Activated T-helper 1 cell treated with anti-CD3 and anti-CD28 coated beads, Interleukin-2, amount 50 U/mL, for 16 hours (primary cell): ENCODE results near the gene GPC6.

ENCODE experiments used
- DNase-seq, 2 donors: peaks; one replicate each; pipeline ENCODE4 v3.0.0-alpha.2; 2020; ENCODE audit warnings: low read depth in 1 of 2, low spot score in 1 of 2

The GPC6 gene

DNA sequence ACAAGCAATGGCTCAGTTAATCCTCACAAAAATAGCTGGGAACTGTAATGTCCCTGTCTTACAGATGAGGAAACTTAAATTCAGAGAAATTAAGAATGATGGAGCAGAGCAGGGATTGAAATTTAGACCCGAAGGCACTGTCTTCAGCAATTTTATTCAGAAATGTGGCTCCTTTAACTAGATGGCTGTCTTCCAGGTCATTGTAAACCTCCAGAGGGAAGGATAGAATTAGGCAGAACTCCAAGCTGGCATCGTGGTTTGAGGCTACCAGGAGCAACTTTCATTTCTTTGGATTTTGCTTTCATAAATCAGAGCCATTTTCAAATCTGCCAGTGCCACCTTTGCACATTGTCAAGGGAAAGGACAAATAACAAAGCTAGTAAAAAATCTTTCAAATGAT, 913.9 kb downstream of the GPC6 start:
- no peak for DNase-seq

DNA sequence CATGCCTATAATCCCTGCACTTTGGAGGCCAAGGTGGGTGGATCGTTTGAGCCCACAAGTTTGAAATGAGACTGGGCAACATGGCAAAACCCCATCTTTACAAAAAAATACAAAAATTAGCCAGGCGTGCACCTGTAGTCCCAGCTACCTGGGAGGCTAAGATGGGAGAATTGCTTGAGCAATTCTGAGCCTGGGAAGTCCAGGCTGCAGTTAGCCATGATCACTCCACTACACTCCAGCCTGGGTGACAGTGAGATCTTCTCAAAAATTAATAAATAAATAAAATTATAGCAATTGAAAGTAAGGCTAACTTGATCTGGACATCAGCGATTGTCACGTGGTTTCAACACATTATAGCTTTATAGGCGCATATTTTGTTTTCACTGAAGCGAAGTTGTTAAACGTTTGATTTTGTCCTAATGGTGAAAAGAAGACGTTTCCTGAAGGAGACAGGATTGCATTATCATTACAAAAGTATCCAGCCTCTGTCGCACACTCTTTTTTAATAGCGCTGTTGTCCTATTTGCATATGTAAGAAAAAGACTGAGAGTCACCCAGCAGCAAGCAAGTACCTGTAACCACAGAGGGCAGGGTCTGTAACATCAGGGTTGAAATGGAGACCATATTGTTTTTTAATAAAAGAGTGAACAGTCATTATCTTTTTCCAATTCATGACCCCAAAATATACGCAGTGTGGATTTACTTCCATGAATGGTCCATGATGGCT, 917.2 kb downstream of the GPC6 start:
- no peak for DNase-seq

DNA sequence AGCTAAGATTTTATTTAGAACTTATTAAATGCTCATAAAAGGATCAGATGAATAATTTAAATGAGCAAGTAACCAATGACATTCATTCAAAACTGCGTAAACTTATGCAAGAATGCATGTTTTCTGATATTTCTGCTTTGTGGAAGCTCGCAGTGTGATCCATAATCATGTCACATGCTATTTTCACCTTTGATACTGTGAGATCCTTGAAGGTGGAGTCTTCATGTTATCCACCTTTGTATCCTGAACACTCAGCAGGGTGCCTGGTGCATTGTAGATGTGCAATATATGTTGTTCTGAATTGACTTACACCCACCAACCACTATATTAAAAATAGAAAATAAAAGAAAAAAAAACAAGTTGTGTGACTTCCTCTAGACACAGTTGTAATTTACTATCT, 919.4 kb downstream of the GPC6 start:
- no peak for DNase-seq

DNA sequence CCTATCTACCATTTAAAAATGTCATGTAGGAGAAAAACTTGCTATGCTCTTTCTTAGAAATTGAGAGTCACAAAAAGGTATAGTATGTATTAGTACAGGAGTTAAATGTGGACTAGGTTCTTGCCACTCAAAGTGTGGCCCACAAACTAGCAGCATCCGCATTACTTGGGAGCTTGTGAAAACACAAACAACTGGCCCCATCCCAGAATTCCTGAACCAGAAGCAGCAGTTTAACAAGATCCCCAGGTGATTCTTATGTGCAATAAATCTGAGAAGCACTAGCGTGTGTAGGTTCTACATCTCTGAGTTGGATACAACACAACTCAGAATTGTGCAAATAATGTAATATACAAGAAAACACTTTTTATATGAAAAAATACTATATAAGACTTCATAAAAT, 927.0 kb downstream of the GPC6 start:
- DNase-seq = no peak

DNA sequence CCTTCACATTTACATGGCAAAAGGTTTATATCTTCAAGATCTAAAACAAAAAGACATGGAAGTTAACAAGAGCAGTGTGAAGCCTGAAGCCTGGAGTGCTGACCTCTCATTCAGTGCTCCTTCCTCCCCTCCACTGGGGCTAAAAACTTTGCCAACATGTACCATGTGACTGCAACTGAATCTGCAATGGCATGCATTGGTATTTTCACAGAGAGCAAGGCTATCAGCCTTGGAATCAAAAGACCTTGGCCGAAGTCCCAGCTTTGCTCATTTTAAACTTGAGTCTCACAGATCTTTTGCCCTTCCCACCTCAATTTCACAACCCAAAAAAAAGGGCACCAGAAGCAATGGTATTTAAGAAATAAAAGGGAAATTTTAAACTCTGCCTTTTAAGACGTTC, 927.8 kb downstream of the GPC6 start:
- DNase-seq = no peak

DNA sequence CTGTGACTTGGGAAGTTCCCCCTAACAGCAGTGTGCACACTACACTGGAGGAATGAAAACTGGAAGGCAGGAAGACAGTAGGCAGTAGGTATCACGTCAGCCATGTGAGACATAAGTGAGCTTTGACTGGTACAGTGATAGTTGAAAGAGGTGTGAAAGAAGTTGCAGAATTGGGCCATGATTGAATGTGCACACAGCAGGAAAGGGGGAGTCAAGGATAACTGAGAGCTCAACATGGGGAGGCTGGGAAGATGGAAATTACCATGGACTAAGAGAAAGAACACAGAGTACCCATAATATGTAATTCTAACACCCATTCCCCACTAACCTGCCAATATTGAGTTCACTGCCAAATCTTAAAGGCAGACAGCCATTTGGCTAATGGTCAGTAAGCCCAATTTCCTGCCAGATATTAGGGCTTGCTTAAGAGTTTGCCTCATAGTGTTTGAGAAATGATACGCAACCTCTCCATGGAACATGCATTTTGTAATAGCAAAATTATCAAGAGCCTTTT, 931.2 kb downstream of the GPC6 start:
- no peak for DNase-seq

DNA sequence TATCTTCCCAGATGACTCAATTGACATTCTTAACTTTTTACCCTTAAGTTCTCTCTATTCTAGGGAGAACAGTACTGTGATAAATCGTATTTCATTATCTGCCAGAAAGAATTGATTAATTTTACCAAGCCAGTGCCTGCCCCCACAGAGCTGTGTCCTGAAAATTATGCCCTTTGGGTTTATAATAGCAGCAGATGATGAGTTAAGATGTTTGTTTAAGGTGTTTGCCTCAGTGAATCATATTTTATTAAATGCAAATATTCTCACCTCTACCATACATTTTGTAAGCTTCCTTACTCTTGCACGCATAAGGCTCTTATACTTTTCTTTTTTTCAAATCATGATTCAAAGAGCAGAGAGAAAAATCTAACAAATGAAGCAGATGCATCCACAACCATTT, 934.3 kb downstream of the GPC6 start:
- no peak for DNase-seq

DNA sequence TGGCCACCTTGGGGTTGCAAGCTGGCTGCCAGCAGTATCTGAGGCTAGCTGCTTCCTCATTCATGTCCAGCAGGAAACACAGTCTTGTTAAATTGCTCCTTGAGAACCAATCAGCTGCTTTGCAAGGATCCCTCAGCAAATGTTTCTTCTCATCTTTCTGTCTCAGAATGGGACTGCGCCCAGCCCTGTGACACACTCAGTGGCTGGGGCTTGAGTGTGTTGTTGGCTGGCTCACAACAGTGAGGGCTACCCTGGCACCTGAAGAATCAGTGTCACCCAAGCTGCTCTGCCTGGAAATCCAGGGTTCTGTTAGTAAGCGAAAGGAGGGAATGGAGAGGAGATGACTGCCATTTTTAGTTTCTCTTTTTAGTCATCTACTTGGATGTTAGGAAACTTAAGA, 935.7 kb downstream of the GPC6 start:
- DNase-seq = no peak

DNA sequence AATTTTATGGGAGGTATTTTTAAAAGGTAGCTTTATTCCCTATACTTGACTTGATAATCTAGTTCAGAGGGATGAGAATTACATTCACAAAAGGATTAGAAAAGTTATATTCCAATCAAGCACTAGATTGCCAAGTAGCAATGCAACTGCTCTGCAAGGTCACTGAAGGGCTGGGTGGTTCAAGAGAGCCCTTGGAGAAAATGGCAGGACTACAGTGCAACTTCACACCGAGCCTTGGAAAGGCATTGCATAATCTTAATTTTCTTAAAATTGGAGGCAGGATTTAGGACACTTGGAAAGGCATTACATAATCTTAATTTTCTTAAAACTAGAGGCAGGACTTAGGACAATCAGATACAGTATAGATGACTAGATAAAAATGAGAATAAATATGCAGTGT, 936.9 kb downstream of the GPC6 start:
- no peak for DNase-seq

DNA sequence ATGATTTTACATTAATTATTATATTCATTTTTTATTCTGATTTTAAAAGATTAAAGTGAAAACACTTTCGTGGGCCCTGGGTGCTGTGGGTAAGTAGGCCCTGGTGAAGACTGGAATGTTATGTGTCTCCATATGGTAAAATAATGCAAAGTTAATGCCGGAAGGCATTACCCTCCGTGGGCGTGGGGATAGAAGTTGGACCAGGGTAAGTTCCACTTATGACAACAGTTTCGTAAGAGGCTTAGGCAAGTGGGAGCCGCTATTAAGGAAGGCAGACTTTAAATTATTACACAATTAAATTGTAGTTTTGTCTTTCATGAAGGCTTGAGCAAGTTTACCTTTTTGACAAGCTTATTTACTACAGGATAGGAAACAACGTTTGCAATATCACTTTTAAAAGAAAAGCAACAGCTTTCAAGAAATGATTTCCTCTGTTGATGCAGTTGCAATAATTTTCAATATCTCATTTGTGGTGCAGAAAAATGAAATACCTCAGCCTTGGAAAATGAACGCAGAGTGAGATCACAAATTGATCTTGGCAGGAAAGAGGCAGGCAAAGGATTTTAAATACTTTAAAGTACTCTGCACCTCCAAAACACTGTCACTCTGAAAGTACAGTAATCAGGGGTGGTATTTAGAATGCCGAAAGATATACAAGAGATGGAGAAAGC, 942.3 kb downstream of the GPC6 start:
- no peak for DNase-seq

DNA sequence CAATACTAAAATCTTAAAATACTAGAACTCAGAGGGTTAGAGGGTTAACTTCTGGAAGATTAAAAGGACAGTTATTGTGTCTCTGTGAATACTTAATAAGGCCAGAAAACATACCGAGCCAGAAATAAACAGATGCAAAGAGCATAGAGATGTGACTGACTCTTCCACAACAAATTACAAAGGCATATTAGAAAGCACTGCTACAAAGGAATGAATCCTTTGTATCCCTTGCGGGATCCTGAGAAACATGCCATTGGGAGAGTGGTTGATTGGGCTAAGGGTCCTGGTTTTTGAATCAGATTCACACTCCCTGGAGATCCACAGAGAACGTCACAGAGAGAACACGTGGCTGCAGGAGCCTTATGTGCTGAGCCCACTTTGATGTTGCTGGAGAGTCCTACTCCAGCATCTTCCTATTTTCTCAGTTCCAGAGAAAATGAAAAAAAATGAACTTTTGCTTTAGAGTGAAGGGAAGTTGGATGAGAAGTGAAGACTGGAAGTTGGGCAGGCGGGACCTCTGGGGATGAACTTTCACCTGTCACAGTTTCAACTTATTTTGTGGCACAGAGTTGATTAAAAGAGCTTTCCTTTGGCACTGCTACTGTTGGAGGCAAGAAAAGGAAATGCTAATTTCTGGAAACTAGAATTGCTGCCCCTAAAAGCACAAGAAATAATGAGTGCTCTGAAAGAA, 943.0 kb downstream of the GPC6 start:
- no peak for DNase-seq

DNA sequence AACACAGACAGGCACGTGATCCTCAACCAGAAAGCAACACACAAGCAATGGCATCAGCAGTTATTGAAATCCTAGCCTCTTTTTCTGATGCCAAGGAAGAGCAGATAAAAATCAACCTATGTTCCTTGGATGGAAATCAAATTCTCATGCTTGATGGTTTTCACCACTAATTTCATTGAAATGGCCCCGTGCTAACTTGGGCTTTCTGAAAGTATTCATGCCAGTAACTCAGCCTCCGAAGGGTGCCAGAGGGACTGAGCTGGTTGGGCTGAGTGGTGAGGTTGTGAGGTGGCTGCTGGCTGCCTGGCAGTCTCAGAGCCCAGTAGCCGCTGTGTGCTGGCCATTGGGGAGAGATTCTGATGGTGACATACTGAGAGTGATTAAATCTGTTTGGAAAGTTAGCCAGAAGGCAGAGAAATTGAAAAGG, 943.6 kb downstream of the GPC6 start:
- no peak for DNase-seq

DNA sequence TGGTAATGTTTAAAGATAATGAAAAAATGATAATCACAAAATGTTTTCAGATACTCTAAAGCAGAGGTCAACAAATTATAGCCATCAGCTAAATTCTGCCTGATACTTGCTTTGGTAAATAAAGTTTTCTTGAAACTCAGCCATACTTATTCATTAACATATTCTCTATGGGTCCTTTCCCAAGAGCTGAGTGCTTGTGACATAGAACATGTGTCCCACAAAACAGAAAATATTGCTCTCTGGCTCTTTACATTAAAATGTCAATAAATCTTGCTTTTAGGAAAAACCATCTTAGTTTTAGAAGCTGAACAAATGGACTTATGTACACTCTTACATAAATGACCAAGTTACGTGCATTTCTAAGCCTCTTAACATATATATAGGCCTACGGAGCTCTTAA, 945.8 kb downstream of the GPC6 start:
- no peak for DNase-seq

DNA sequence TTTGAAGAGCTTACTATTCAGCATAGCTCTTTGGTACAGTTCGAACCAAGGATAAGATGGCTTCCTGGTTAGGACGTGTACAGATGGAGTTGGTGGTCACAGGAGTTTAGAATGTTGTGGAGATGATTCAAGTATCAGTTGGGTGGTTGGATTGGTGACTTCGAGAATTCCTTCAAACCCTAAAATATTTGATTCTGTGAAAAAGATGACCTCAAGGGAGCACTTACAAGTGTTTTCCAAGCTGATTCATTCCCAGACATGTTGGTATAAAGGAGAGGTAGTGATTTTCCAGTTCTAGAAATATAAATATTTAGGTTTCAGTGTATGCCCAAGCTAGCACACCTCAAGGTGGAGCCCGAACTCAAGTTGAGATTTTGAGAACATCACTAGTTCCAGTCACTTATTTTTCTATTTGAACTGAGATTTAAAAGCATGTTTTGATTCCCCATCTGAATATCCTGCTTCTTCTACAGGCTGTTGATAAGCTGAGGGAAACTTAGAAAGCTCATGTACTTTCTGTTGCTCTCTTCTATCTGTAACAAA, 946.8 kb downstream of the GPC6 start:
- DNase-seq = no peak

DNA sequence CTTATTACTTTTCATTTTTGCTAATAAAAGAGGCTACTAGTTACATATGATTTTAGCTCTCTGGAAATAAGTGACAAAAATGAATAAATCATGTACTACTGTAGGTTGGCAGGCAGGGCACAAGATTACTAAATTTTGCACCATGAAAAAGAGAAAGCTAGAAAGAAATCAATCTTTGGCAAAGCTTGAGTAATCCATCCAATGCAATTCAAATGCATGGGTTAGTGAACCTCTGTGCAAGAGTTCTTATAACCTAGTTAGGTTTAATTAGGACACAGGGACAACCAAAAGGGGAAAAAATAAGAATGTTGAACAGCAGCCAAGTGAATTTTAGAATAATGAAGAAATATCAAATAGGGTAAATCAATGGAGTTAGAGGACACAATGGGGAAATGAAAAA, 947.4 kb downstream of the GPC6 start:
- no peak for DNase-seq

DNA sequence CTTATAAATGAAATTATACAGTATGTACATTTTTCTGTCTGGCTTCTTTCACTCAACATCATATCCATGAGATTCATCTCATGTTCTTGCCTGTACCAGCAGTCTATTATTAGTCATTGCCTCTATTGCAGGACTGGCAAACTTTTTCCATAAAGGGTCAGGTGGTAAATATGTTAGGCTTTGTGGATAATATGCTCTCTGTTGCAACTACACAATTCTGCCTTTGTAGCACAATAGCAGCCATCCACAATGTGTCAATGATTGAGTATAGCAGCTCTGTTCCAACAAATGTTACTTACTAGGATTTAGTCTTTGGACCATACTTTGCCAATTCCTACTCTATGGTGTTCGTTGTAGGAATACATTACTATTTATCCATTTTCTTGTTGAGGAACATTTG, 948.5 kb downstream of the GPC6 start:
- no peak for DNase-seq

DNA sequence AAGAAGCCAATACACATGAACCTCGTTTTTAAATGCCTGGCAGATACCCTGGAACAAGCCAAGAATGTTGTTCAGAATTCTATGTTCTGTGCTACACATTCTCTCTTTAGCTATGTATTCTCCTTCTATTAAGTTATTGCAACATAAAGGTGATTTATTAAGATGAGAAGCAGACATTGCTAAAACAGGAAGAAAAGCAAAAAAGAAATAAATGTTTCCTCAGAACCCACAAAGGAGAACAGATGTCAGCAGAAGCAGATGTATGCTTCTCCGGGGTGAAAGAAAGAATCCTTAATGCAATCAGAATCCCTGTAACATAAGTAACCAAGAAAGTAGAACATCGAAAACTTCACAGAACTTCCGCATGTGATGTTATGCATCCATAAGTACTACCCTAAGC, 950.0 kb downstream of the GPC6 start:
- DNase-seq = no peak

DNA sequence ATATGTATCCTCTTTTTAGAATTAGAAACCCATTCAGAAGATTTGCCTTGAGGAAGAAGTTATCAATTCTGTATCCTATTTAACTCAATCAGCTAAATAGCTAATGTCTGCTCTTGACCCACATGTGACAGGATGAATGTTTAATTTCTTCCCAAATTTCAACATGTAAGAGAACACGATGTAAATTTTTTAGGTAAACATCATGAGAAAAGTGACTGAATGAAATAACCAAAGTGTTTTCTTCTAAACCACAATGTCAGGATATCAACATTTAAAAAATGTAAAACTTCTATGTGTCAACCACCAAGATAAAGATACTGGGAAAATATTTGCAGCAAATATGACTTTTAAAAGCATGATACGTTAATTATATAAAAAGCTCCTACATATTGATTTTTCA, 950.4 kb downstream of the GPC6 start:
- DNase-seq = no peak

DNA sequence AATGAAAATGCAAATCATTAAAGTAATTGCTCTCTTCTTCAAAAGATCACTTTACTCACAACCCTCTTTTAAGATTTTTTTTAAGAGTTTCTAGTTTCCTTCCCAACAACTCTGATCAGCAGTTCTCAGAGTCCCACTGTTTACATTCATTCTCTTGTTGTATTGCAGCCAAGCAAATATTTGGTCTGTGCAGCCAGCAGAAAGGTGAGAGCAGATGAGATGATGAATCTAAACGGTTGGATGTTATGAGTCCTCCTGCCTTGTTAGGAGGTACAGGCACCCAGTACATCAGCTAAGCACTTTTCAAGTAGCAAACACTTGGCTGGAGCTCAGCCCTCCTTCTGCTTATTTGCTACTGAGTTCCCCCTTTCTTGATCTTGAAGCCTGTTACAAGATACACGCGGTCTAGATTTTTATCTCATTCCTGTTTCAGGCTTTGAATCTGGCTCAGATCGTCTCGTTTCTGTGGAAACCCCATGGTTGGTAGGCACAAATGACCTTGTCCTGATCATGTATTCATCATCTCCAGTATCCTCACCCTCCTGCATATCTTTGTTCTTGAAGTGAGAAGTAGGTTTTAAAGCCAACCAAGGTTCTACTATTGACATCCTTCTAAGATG, 952.1 kb downstream of the GPC6 start:
- DNase-seq = no peak

DNA sequence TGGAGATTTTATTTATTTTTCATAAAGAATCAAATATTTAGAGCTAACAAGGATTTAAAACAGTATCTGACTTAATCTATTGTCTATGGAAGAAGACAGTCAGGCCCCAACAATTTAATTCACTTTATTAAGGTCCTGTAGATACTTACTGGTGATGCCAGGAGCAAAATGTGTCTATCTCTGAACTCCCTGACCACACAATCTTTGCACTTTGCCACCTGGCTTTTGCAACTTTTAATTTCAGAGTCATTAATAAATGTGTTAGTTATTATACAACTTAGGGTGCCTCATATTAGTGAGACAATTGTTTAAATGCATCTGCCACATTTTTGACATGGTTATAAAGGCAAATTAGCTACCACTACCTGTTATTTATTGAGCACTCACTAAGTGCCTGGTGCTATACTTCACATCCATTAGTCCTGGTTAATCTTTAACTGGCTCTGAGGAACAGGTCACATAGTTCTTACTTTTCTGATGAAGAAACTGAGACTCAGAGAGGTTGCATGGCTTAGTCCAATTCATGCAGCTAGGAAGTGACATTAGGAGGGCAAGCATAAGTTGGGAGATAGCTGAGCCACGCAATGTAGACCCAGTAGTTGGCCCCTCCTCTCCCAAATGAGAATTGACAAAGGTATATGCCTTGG, 955.0 kb downstream of the GPC6 start:
- no peak for DNase-seq

DNA sequence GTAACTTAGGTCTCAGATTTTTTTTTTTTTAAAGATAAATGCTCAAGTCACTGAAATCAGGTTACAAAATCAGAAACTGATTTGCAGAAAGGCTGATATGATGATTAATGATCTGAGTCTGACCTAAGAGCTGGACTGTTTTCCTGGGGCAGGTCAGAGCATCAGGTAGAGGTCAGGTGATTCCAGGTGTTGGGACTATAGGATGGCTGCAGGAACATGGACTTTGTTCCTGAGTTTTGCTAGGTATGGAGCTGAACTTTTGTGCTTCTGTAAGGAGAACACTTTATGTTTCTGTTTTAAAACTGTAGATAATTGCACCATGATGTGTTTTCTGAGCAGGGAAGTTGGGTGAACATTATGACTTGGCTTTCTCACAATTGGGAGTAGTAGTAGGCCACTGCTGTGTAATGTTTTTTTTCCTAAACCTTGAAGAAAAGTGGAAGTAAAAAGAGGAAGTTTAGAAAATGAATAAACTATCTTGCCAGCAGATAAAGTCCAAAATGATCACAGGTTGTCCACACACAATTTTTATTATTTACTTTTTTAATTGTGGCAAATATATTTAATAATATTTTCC, 955.7 kb downstream of the GPC6 start:
- no peak for DNase-seq
